Chondrocyte (in vitro differentiated cells): ENCODE measurements around the gene PCDHGB3. TPM values are rescaled to one million over a fixed set of nuclear protein-coding genes. Genes with fewer than 3 reads are reported as not detected.
"Not testable (repeated sequence)": the region's sequence is repeated elsewhere in the genome, so short reads cannot be mapped to it uniquely, and the experiment has no call there.

Experiments
- DNase-seq: peaks from one replicate; pipeline ENCODE4 v3.0.0; 2021; ENCODE audit warnings: mixed read lengths, low spot score
- H3K27ac Mint-ChIP-seq: one replicate; pipeline ENCODE4 v1.8.0; 2021; ENCODE audit warnings: mild to moderate bottlenecking, moderate library complexity, mixed read lengths; ENCODE audit not compliant: unreplicated experiment
- H3K27me3 Mint-ChIP-seq: 2 replicates; pipeline ENCODE4 v1.8.0; 2021; ENCODE audit warnings: low read depth, mixed read lengths
- H3K36me3 Mint-ChIP-seq: 2 replicates; pipeline ENCODE4 v1.8.0; 2021; ENCODE audit warnings: low read depth, mixed read lengths
- H3K4me1 Mint-ChIP-seq: 2 replicates; pipeline ENCODE4 v1.8.0; 2021; ENCODE audit warnings: low read depth, mild to moderate bottlenecking, mixed read lengths
- H3K4me3 Mint-ChIP-seq: one replicate; pipeline ENCODE4 v1.8.0; 2021; ENCODE audit warnings: mild to moderate bottlenecking, moderate library complexity, mixed read lengths; ENCODE audit not compliant: unreplicated experiment
- H3K9me3 Mint-ChIP-seq: 2 replicates; pipeline ENCODE4 v1.8.0; 2021; ENCODE audit warnings: low read depth, mixed read lengths
- CTCF ChIP-seq: fragments of 200-600 bp; sonication (generic); IDR thresholded peaks from 2 replicates; pipeline ENCODE4 v1.5.0; 2021; ENCODE audit warnings: antibody characterized with exemption, mild to moderate bottlenecking, moderate library complexity
- total RNA-seq: library from RNA; stranded (reverse); gene quantifications from 3 replicates; pipeline ENCODE4 v1.2.1, GENCODE V29; 2021

The PCDHGB3 gene
- total RNA-seq, 1 donor from 2014 or later, result 0.30 TPM

DNA sequence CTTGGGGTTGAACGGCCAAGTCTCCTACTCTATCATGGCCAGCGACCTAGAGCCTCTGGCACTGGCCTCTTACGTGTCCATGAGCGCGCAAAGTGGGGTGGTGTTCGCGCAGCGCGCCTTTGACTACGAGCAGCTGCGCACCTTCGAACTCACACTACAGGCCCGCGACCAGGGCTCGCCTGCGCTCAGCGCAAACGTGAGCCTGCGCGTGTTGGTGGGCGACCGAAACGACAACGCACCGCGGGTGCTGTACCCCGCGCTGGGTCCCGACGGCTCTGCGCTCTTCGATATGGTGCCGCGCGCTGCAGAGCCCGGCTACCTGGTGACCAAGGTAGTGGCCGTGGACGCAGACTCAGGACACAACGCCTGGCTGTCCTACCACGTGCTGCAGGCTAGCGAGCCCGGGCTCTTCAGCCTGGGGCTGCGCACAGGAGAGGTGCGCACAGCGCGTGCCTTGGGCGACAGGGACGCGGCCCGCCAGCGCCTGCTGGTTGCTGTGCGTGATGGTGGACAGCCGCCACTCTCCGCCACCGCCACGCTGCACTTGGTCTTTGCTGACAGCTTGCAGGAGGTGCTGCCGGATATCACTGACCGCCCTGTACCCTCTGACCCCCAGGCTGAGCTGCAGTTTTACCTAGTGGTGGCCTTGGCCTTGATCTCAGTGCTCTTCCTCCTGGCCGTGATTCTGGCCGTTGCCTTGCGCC lies 29.7 kb downstream of the PCDHGB3 start:
- no peak for TF ChIP-seq CTCF
- H3K9me3 Mint-ChIP-seq, result peaks cover 30% of the 10 kb centered on the region
- H3K27ac Mint-ChIP-seq, result no peak overlapping the region
- H3K36me3 Mint-ChIP-seq, result peaks cover 15% of the 10 kb centered on the region
- no peaks in the 10 kb centered on the region for H3K4me1 Mint-ChIP-seq
- no peaks in the 10 kb centered on the region for H3K27me3 Mint-ChIP-seq
- DNase-seq, result peak; percentile 82
- H3K4me3 Mint-ChIP-seq, result no peak overlapping the region

- peaks cover 4% of the 10 kb centered on the region for H3K4me1 Mint-ChIP-seq
- TF ChIP-seq CTCF, result peak; percentile 46
- H3K9me3 Mint-ChIP-seq, result peaks cover 22% of the 10 kb centered on the region
- peaks cover 13% of the 10 kb centered on the region for H3K36me3 Mint-ChIP-seq
- H3K27me3 Mint-ChIP-seq, result no peaks in the 10 kb centered on the region
- DNase-seq, result no peak
- H3K4me3 Mint-ChIP-seq, result no peak within 1 kb of the TSS
- H3K27ac Mint-ChIP-seq, result no peak within 1 kb of the TSS
These were observed 32.7 kb downstream of the PCDHGB3 start, which contains the start of gene PCDHGA9 for GRCh38 chr5:141402553-141403243. PCDHGA9 (plus strand) TSS chr5:141402778; CDS start chr5:141402953, 175 bp downstream.

DNA sequence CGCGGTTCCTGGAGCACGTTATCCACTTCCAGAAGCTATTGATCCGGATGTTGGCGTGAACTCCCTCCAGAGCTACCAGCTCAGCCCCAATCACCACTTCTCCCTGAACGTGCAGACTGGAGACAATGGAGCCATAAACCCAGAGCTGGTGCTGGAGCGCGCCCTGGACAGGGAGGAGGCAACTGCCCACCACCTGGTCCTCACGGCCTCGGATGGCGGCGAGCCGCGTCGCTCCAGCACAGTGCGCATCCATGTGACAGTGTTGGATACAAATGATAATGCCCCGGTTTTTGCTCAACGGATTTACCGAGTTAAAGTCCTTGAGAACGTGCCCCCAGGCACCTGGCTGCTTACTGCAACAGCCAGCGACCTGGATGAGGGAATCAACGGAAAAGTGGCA lies 33.3 kb downstream of the PCDHGB3 start:
- Mint-ChIP-seq H3K36me3 (peaks cover 18% of the 10 kb centered on the region), H3K4me3 (no peak overlapping the region), H3K9me3 (peaks cover 25% of the 10 kb centered on the region), H3K27ac (no peak overlapping the region), H3K4me1 (peaks cover 9% of the 10 kb centered on the region), H3K27me3 (no peaks in the 10 kb centered on the region)
- no peak for TF ChIP-seq CTCF
- no peak for DNase-seq

GRCh38 chr5:141407790-141408505 lies 37.9 kb downstream of the PCDHGB3 start, which contains the start of gene PCDHGB6:
PCDHGB6 (plus strand) TSS chr5:141408021; CDS start chr5:141408203, 182 bp downstream.
- Mint-ChIP-seq H3K36me3 (peaks cover 34% of the 10 kb centered on the region), H3K4me3 (peak within 1 kb of the TSS; percentile 93), H3K9me3 (peaks cover 27% of the 10 kb centered on the region), H3K4me1 (peaks cover 32% of the 10 kb centered on the region), H3K27ac (peak within 1 kb of the TSS; percentile 98)
- not testable (repeated sequence) for H3K27me3 Mint-ChIP-seq, DNase-seq
- TF ChIP-seq CTCF, result peak; percentile 89
